NCI-H1436 (cell line): Measurements from ENCODE around the gene SDR9C7.
"Not testable (repeated sequence)": the region's sequence is repeated elsewhere in the genome, so short reads cannot be mapped to it uniquely, and the experiment has no call there.

Experiments used
- DNase-seq: peaks from one replicate; lab custom pipeline; 2025; lab: John Stamatoyannopoulos, UW

The SDR9C7 gene

GRCh38 chr12:56933826-56934625 lies at the start of gene SDR9C7:
SDR9C7 (minus strand) TSS chr12:56934408; CDS start chr12:56934261, 147 bp downstream.
- DNase-seq, result no peak

DNA sequence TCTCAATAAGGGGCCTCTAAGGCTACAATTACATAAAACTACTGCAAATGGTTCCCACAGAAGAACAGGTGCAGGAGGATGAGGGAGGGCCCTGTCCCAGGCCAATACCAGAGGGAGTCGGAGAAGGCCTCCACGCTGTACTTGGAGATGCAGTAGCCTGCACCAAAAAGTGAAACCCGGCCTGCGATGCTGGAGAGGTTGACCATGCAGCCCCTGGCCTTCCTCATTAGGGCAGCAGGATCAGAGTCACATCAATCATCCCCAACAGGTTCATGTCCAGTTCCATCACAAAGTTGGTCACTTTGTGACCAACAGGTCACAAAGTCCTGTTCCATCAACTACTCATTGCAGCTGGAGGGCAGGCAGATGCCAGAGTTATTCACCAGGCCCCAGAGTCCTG lies 49.2 kb upstream of the SDR9C7 start:
- DNase-seq, result no peak

DNA sequence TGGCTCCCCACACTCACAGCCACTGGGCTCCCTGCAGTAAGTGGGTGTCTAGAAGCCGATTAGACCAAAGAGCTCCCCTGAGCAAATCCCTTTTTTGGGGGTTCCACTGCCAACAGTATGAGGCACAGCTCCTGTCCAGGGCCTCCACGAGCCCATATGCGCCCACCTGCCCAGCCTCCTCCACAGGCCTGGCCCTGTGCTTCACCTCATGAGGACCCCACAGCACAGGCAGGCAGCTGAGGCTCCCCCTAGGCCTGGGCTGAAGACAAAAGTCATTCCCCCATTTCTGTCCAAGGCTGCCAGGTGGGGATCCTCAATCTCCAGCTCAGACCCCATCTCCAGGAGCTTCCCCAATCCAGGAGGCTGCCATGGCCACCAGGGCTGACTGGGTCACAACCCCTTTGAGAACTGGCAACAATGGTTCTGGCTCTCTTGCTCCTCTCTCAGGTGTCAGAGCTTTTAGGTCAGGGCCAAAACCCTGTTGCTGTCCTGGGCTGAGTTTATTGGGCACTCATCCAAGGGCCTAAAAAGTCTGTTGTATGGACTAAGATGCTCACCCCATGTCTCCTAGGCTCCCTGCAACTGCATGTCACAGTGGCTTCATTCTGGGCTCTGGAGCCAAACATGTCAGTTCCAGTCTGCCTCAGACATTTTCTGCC lies 48.5 kb upstream of the SDR9C7 start:
- DNase-seq, result not testable (repeated sequence)

DNA sequence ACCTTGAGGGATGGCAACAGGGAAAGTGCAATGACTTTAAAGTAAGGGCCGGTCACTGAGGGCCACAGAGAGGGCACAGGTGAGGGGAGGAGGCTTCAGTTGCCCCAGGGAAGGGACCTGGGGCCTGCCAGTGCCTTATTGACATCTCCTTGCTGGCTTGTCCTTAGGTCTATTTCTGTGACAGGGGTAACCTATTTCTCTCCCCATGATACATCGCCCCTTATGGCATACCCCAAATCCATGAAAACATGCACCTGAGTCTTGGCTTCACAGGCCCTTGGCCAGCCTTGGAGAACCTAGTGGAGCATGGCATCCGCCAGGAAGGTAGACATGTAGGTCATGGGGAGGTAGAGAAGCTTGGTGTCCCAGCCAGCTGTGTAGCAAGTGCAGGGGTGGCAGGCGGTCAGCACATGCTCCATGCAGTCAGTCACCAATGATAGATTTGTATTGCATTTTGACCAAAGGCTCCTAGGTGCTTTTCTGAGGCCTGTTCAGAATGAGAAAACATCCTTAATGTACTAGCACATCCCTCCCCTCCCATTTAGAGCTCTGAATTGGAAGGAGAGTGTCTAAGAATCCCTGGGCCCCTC lies 46.8 kb upstream of the SDR9C7 start:
- DNase-seq, result no peak

DNA sequence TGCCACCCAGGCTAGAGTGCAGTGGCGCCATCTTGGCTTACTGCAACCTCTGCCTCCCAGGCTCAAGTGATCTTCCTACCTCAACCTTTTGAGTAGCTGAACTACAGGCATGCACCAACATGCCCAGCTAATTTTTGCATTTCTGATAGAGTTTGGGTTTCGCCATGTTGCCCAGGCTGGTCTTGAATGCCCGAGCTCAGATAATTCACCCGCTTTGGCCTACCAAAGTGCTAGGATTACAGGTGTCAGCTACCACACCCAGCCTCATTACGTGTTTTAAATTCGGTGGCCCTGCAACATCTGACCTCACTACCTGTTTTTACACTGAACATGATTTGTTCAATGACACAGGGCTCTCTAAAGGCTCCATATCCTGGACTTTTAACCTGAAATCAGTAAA lies 46.1 kb upstream of the SDR9C7 start:
- DNase-seq, result no peak

GRCh38 chr12:56979628-56980027 lies 45.4 kb upstream of the SDR9C7 start:
- DNase-seq, result no peak

GRCh38 chr12:56978397-56979138 lies 44.4 kb upstream of the SDR9C7 start:
- no peak for DNase-seq

DNA sequence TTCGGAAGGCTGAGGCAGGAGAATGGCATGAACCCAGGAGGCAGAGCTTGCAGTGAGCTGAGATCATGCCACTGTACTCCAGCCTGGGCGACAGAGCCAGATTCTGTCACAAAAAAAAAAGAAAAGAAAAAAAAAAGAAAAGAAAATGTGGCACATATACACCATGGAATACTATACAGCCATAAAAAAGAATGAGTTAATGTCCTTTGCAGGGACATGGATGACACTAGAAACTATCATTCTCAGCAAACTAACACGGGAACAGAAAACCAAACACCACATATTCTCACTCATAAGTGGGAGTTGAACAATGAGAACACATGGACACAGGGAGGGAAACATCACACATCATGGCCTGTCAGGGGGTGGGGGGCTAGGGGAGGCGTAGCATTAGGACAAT lies 43.2 kb upstream of the SDR9C7 start:
- not testable (repeated sequence) for DNase-seq

GRCh38 chr12:56974224-56974623 lies 40.0 kb upstream of the SDR9C7 start:
- DNase-seq, result not testable (repeated sequence)

GRCh38 chr12:56968910-56969309 lies 34.7 kb upstream of the SDR9C7 start:
- DNase-seq, result not testable (repeated sequence)

- not testable (repeated sequence) for DNase-seq
Observed at GRCh38 chr12:56965997-56966642, 31.9 kb upstream of the SDR9C7 start.

- not testable (repeated sequence) for DNase-seq
Observed at GRCh38 chr12:56965124-56965523, 30.9 kb upstream of the SDR9C7 start.

- DNase-seq, result not testable (repeated sequence)
Observed at GRCh38 chr12:56963557-56963956, 29.3 kb upstream of the SDR9C7 start.

- not testable (repeated sequence) for DNase-seq
Observed at GRCh38 chr12:56962247-56962646, 28.0 kb upstream of the SDR9C7 start.

- DNase-seq, result no peak
Observed at GRCh38 chr12:56958422-56958821, 24.2 kb upstream of the SDR9C7 start.

GRCh38 chr12:56957229-56958052 lies 23.2 kb upstream of the SDR9C7 start, which contains the start of gene RDH16:
RDH16 (minus strand) TSS chr12:56957608; CDS start chr12:56957462, 146 bp downstream.
- DNase-seq, result no peak

DNA sequence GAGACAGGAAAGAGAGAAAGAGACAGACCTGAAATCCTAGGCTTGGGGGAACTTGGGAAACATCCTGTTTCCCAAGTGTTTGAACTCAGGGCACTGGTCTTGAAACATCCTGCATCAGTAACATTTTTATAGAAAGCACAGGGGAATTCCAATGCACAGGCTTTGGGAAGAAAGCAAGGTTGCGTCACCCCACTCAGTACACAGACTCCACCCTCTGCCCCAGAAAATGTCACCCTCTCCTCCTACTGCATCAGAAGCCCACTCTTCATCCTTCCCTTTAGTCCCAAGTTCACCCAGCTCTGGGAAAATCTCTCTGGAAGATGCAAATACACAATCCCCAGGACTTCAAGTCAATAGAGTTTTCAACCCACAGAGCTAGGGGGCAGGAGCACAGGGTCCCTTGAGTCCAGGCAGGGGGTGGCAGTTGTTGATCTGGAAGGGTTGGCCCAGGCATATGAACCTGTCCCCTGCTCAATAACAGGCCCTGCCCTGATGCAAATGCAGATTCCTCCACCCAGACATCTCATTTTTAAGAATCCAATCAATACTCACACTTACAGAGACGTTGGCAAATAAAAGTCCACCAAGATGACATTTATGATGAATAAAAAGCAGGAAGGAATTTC lies 21.5 kb upstream of the SDR9C7 start:
- no peak for DNase-seq

GRCh38 chr12:56954958-56955355 lies 20.7 kb upstream of the SDR9C7 start:
- no peak for DNase-seq

GRCh38 chr12:56954057-56954957 lies 20.1 kb upstream of the SDR9C7 start:
- no peak for DNase-seq
